Non-pigmented ciliary epithelial cell (primary cell): Measurements from ENCODE around the gene RARRES2.
"Not testable (repeated sequence)": the region's sequence is repeated elsewhere in the genome, so short reads cannot be mapped to it uniquely, and the experiment has no call there.

Source experiments
- DNase-seq: peaks from one replicate; pipeline ENCODE4 v3.0.0-alpha.2; 2010; ENCODE audit warnings: low read depth

Gene RARRES2

GRCh38 chr7:150316987-150317386, 24.4 kb downstream of the RARRES2 start:
- DNase-seq: not testable (repeated sequence)

- no peak for DNase-seq
Measured at GRCh38 chr7:150314639-150315239, 26.7 kb downstream of the RARRES2 start.

GRCh38 chr7:150313870-150314269, 27.6 kb downstream of the RARRES2 start:
- no peak for DNase-seq

- DNase-seq: no peak
Measured at GRCh38 chr7:150313367-150313809, 28.0 kb downstream of the RARRES2 start.

- DNase-seq: not testable (repeated sequence)
Measured at GRCh38 chr7:150312649-150313366, 28.6 kb downstream of the RARRES2 start.

GRCh38 chr7:150311711-150312110, 29.7 kb downstream of the RARRES2 start:
- DNase-seq: no peak

GRCh38 chr7:150311146-150311545, 30.3 kb downstream of the RARRES2 start:
- no peak for DNase-seq

GRCh38 chr7:150308575-150308974, 32.9 kb downstream of the RARRES2 start:
- no peak for DNase-seq

GRCh38 chr7:150307904-150308303, 33.5 kb downstream of the RARRES2 start:
- no peak for DNase-seq

- DNase-seq: no peak
Measured at GRCh38 chr7:150307129-150307528, 34.3 kb downstream of the RARRES2 start.

GRCh38 chr7:150306377-150306776, 35.1 kb downstream of the RARRES2 start:
- not testable (repeated sequence) for DNase-seq

- DNase-seq: not testable (repeated sequence)
Measured at GRCh38 chr7:150305903-150306284, 35.5 kb downstream of the RARRES2 start.

GRCh38 chr7:150305259-150305902, 36.0 kb downstream of the RARRES2 start:
- not testable (repeated sequence) for DNase-seq

- not testable (repeated sequence) for DNase-seq
Measured at GRCh38 chr7:150304499-150305258, 36.8 kb downstream of the RARRES2 start.

GRCh38 chr7:150302908-150303310, 38.5 kb downstream of the RARRES2 start:
- not testable (repeated sequence) for DNase-seq

- not testable (repeated sequence) for DNase-seq
Measured at GRCh38 chr7:150297978-150298377, 43.5 kb downstream of the RARRES2 start.

- not testable (repeated sequence) for DNase-seq
Measured at GRCh38 chr7:150296802-150297201, 44.6 kb downstream of the RARRES2 start.

GRCh38 chr7:150295614-150296013, 45.8 kb downstream of the RARRES2 start:
- not testable (repeated sequence) for DNase-seq

- not testable (repeated sequence) for DNase-seq
Measured at GRCh38 chr7:150295027-150295426, 46.4 kb downstream of the RARRES2 start.

- DNase-seq: not testable (repeated sequence)
Measured at GRCh38 chr7:150290317-150290716, 51.1 kb downstream of the RARRES2 start.

- DNase-seq: not testable (repeated sequence)
Measured at GRCh38 chr7:150288816-150289215, 52.6 kb downstream of the RARRES2 start.
